ENCODE data around the gene PRRG2. TPM values are rescaled to one million over a fixed set of nuclear protein-coding genes. Genes with fewer than 3 reads are reported as not detected.

The PRRG2 gene
- total RNA-seq, 5 donors from 2014 or later (not counting 1 experiment from before 2014, with no cell fraction given): 0.37 to 1.7 (median 1.2) TPM

DNA sequence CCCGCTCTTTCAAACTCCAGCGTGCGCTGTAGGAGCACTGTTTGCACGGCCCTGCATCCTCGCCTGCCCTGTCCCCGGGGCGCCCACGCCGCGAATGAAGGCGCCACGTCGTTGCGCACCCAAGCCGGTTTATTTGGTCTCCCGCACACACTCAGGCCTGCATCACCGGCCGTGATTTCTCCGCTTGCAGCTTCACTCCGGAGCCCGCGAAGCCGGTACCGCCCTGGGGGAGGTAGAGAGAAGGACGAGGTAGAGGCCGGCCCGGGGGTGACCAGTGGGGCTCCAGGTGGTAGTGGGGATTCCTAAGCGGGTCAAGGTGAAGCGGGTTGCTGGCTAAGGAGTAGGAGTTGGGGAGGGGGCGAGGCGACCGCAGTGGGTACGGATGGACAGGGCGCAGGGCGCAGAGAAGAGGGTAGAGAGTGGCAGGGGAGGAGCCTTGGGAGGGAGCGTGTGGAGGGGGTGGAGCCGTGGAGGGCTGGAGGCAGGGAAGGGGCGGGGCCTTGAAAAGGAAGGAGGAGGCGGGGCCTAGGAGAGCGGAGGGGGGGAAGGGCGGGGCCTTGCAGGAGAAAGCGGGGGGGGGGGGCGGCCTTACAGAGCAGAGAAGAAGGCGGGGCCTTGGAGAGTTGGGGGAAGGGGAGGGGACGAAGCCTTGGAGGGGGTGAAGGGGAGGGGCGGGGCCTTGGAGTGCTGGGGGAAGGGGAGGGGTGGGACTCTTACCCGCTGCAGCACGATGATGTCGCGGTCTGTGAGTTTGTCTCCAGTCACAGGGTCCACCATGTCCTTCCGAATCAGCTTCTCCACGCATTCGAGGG, 25.3 kb upstream of the PRRG2 start:
- Mint-ChIP-seq H3K9me3 (no peaks in the 10 kb centered on the region), H3K4me1 (peaks cover 79 to 82% (median 80%) of the 10 kb centered on the region in 3 donors), H3K36me3 (peaks cover 33% of the 10 kb centered on the region), H3K27me3 (no peaks in the 10 kb centered on the region), H3K4me3 (peak overlapping the region; percentile 50 to 79 (median 51)), H3K27ac (peak overlapping the region; percentile 97 to 98)
- DNase-seq (peak in 34 of 35 experiments; percentile 51 to 91 (median 82)), ATAC-seq (replicated peaks in 1 of 4) (peak; percentile 45 to 72 (median 62))
- ChIA-PET CTCF (no interaction called here), POLR2A (no interaction called here)
- WGBS (ENCODE audit: insufficient coverage): 75% methylated on average over 27 of the region's 53 CpGs
- H3K4me3 ChIP-seq (ENCODE audit: control insufficient read depth in 1 of 2, extremely low read depth in 1 of 2, low read length in 1 of 2): peak overlapping the region; percentile 52 to 65
- no peaks in the 10 kb centered on the region for H3K9me3 ChIP-seq
- peak overlapping the region; percentile 79 for H3K27ac ChIP-seq (ENCODE audit: low read length)
- no peaks in the 10 kb centered on the region for H3K27me3 ChIP-seq (replicated peaks in 1 of 2; ENCODE audit: control insufficient read depth in 2 of 2, extremely low read depth in 1 of 2, insufficient read depth in 2 of 2, low read length in 1 of 2)
- H3K36me3 ChIP-seq (ENCODE audit: control insufficient read depth in 2 of 2, extremely low read depth in 1 of 2, insufficient read depth in 1 of 2, low read length in 1 of 2): peaks cover 0 to 45% of the 10 kb centered on the region in 2 donors
- peaks cover 52 to 98% of the 10 kb centered on the region in 2 experiments for H3K4me1 ChIP-seq (ENCODE audit: control insufficient read depth in 1 of 2, extremely low read depth in 1 of 2, insufficient read depth in 2 of 2, low read length in 2 of 2)

DNA sequence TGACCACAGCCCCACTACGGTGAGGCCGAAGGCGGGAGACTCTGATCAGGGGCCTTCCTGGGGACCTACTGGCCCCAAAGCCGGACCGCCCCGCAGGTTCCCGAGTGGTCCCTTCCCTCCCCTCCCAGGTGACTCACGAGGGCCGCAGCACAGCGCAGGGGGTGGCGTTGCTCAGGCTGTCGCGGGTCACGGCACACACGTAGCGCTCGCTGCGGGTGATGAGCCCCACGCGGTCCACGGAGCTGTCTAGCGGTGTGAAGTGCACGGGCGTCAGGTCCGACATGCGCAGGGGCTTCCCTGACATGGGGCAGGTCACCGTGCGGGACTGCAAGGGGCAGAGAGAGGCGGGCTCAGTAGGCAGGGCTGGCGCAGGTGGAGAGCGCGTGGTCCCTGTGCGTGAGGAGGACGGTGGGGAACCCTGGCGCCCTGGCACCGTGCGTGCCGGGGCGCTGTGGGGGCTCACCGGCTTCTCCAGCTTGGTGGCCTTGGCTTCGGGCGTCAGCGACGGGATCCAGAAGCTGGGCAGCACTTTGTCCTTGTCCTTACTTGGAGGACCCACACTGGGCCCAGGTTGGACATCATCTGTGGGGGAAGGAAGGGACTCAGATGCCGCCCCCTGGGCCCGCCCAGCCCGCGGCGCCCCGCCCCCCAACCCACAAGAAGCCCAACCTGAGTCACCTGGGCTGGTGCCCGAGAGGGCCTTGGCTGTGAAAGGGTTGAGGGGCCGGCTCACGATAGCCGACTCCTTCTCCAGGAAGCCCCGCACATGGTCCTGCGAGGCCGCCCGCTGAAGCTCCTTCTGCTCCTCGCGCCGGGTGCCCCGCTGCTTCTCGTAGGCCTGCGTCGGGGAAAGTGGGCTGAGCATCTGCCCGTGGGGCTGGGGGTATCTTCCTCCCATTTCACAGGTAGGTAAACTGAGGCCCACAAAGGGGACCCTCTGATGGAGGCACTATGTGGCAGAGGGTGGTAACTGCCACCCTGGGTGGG, 24.4 kb upstream of the PRRG2 start:
- WGBS (ENCODE audit: insufficient coverage): 87% methylated on average over 47 of the region's 66 CpGs
- Mint-ChIP-seq H3K27me3 (no peaks in the 10 kb centered on the region), H3K4me3 (peak overlapping the region; percentile 75 to 96 (median 86)), H3K27ac (peak overlapping the region; percentile 94 to 99), H3K4me1 (peaks cover 83 to 86% (median 83%) of the 10 kb centered on the region in 3 donors), H3K36me3 (peaks cover 33% of the 10 kb centered on the region), H3K9me3 (no peaks in the 10 kb centered on the region)
- DNase-seq (peak in 8 of 35 experiments; percentile 21 to 54 (median 33)), ATAC-seq (replicated peaks in 1 of 4) (peak in 3 of 4 experiments; percentile 5 to 15 (median 8))
- H3K4me3 ChIP-seq (ENCODE audit: control insufficient read depth in 1 of 2, extremely low read depth in 1 of 2, low read length in 1 of 2): peak overlapping the region; percentile 65 to 81
- H3K27me3 ChIP-seq (replicated peaks in 1 of 2; ENCODE audit: control insufficient read depth in 2 of 2, extremely low read depth in 1 of 2, insufficient read depth in 2 of 2, low read length in 1 of 2): no peaks in the 10 kb centered on the region
- ChIA-PET CTCF (interaction anchor here (0.6 to 2.1 kb wide), 2 partner anchors 14 to 54 kb away, joined by 3 to 10 read pairs; no protein-coding TSS in a partner anchor), POLR2A (interaction anchor here in 1 of 2 donors (0.6 kb wide), 1 partner anchor 679 kb away, joined by 3 read pairs; no protein-coding TSS in a partner anchor)
- H3K4me1 ChIP-seq (ENCODE audit: control insufficient read depth in 1 of 2, extremely low read depth in 1 of 2, insufficient read depth in 2 of 2, low read length in 2 of 2): peaks cover 55 to 98% of the 10 kb centered on the region in 2 experiments
- peak overlapping the region; percentile 79 for H3K27ac ChIP-seq (ENCODE audit: low read length)
- peaks cover 0 to 45% of the 10 kb centered on the region in 2 donors for H3K36me3 ChIP-seq (ENCODE audit: control insufficient read depth in 2 of 2, extremely low read depth in 1 of 2, insufficient read depth in 1 of 2, low read length in 1 of 2)
- H3K9me3 ChIP-seq: no peaks in the 10 kb centered on the region

DNA sequence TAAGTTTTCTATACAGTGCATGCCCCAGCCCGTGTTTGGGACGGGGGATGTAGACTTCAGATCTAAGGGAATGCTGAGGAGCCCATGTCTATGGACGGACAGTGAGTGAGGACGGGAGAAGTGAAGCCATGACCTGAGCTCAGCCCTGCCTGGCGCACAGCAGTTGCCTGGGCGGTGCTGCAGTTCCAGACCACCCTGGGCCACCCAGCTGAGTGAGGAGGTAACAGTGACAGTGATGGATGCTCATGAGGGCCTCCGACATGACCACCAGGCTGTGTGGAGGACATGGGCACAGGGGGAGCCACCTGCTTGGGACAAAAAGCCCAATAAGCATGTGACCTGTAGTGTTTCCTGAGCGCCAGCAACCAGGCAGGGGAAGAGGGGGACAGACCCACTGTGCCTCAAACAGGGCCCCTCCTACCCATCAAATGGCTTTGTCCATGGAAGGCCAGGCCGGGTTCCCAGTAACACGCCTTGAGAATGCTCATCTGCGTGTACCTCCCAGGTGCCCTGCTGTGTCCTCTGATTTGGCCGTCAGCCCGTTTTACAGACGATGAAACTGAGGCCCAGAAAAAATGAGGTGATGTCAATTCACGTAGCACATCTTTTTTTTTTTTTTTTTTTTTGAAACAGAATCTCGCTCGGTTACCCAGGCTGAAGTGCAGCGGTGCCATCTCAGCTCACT, 23.3 kb upstream of the PRRG2 start:
- DNase-seq: peak in 1 of 35 experiments; percentile 35
- Histone ChIP-seq H3K36me3 (ENCODE audit: control insufficient read depth in 2 of 2, extremely low read depth in 1 of 2, insufficient read depth in 1 of 2, low read length in 1 of 2) (peaks cover 0 to 45% of the 10 kb centered on the region in 2 donors), H3K27me3 (replicated peaks in 1 of 2; ENCODE audit: control insufficient read depth in 2 of 2, extremely low read depth in 1 of 2, insufficient read depth in 2 of 2, low read length in 1 of 2) (no peaks in the 10 kb centered on the region), H3K9me3 (no peaks in the 10 kb centered on the region), H3K4me1 (ENCODE audit: control insufficient read depth in 1 of 2, extremely low read depth in 1 of 2, insufficient read depth in 2 of 2, low read length in 2 of 2) (peaks cover 56 to 97% of the 10 kb centered on the region in 2 experiments), H3K27ac (ENCODE audit: low read length) (peak overlapping the region; percentile 79), H3K4me3 (ENCODE audit: control insufficient read depth in 1 of 2, extremely low read depth in 1 of 2, low read length in 1 of 2) (peak overlapping the region; percentile 65 to 81)
- POLR2A ChIA-PET: interaction anchor here in 1 of 2 donors (0.5 to 0.7 kb wide), 2 partner anchors 13 to 46 kb away, joined by 4 to 5 read pairs; no protein-coding TSS in a partner anchor
- Mint-ChIP-seq H3K9me3 (no peaks in the 10 kb centered on the region), H3K36me3 (peaks cover 30% of the 10 kb centered on the region), H3K4me1 (peaks cover 78 to 89% (median 85%) of the 10 kb centered on the region in 3 donors), H3K27me3 (no peaks in the 10 kb centered on the region), H3K4me3 (peak overlapping the region; percentile 75 to 96 (median 86)), H3K27ac (peak overlapping the region; percentile 94 to 99)
- CTCF ChIA-PET: interaction anchor here (0.6 to 3.5 kb wide), 3 partner anchors 11 to 55 kb away, joined by 3 to 14 read pairs (median 10); no protein-coding TSS in a partner anchor
- no peak for ATAC-seq (replicated peaks in 1 of 4)
- WGBS (ENCODE audit: insufficient coverage): 68% methylated on average over 9 of the region's 18 CpGs

DNA sequence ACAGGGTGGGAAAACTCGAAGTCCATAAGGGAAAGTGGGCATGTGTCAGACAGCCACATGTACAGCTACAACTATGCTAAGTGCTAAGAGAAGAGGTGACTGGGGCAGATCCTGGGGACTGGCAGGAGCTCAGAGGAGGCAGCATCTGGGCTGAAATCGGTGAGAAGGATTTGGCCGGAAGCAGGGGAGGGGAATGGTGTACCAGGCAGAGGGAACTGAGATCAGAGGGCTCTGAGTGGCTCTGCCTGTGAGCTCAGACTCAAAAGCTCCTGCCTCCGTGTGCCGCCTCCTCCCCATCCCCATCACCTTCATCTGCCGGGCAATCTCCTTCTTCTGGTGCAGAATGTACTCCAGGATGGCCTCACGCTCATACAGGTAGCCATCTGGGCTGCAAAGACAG, 22.5 kb upstream of the PRRG2 start:
- peak in 11 of 35 experiments; percentile 31 to 59 (median 42) for DNase-seq
- CTCF ChIA-PET: interaction anchor here (0.6 to 3.5 kb wide), 8 partner anchors 10 to 311 kb away, joined by 3 to 14 read pairs (median 5); no protein-coding TSS in a partner anchor
- Mint-ChIP-seq H3K27ac (peak overlapping the region; percentile 94 to 99), H3K9me3 (no peaks in the 10 kb centered on the region), H3K4me3 (peak overlapping the region; percentile 86 to 96 (median 86)), H3K4me1 (peaks cover 78 to 90% (median 84%) of the 10 kb centered on the region in 3 donors), H3K36me3 (peaks cover 30% of the 10 kb centered on the region), H3K27me3 (no peaks in the 10 kb centered on the region)
- WGBS (ENCODE audit: insufficient coverage): 27% methylated on average over 2 of the region's 7 CpGs
- POLR2A ChIA-PET: interaction anchor here (0.5 to 1.1 kb wide), 4 partner anchors 10 to 312 kb away, joined by 3 to 11 read pairs (median 3); no protein-coding TSS in a partner anchor
- ATAC-seq (replicated peaks in 1 of 4): peak in 3 of 4 experiments; percentile 10 to 33 (median 18)
- Histone ChIP-seq H3K4me3 (ENCODE audit: control insufficient read depth in 1 of 2, extremely low read depth in 1 of 2, low read length in 1 of 2) (peak overlapping the region; percentile 65 to 81), H3K36me3 (ENCODE audit: control insufficient read depth in 2 of 2, extremely low read depth in 1 of 2, insufficient read depth in 1 of 2, low read length in 1 of 2) (peaks cover 0 to 45% of the 10 kb centered on the region in 2 donors), H3K4me1 (ENCODE audit: control insufficient read depth in 1 of 2, extremely low read depth in 1 of 2, insufficient read depth in 2 of 2, low read length in 2 of 2) (peaks cover 56 to 97% of the 10 kb centered on the region in 2 experiments), H3K27me3 (replicated peaks in 1 of 2; ENCODE audit: control insufficient read depth in 2 of 2, extremely low read depth in 1 of 2, insufficient read depth in 2 of 2, low read length in 1 of 2) (no peaks in the 10 kb centered on the region), H3K9me3 (no peaks in the 10 kb centered on the region), H3K27ac (ENCODE audit: low read length) (peak overlapping the region; percentile 79)

DNA sequence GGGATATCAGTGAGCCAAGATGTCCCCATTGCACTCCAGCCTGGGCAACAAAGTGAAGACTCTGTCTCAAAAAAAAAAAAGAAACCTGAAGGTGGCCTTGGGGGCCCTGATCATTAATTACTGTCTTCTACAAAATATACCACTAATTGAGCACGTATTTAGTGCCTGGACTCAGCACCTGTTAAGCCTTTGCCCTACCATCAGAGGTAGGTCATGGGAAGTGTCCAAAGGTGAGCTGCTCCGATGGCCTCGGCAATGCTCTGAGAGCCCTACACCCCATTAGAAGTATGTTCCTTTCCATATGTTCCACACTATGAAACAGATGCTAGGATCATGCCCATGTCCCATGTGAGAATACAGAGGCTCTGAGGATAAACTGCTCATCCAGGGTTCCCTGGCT, 21.7 kb upstream of the PRRG2 start:
- no peak for ATAC-seq (replicated peaks in 1 of 4)
- Histone ChIP-seq H3K9me3 (no peaks in the 10 kb centered on the region), H3K27ac (ENCODE audit: low read length) (peak overlapping the region; percentile 79), H3K4me1 (ENCODE audit: control insufficient read depth in 1 of 2, extremely low read depth in 1 of 2, insufficient read depth in 2 of 2, low read length in 2 of 2) (peaks cover 57 to 97% of the 10 kb centered on the region in 2 experiments), H3K4me3 (ENCODE audit: control insufficient read depth in 1 of 2, extremely low read depth in 1 of 2, low read length in 1 of 2) (peak overlapping the region; percentile 65 to 81), H3K27me3 (replicated peaks in 1 of 2; ENCODE audit: control insufficient read depth in 2 of 2, extremely low read depth in 1 of 2, insufficient read depth in 2 of 2, low read length in 1 of 2) (no peaks in the 10 kb centered on the region), H3K36me3 (ENCODE audit: control insufficient read depth in 2 of 2, extremely low read depth in 1 of 2, insufficient read depth in 1 of 2, low read length in 1 of 2) (peaks cover 0 to 45% of the 10 kb centered on the region in 2 donors)
- Mint-ChIP-seq H3K27ac (peak overlapping the region; percentile 94 to 99), H3K4me1 (peaks cover 78 to 89% (median 83%) of the 10 kb centered on the region in 3 donors), H3K4me3 (peak overlapping the region; percentile 86 to 96 (median 86)), H3K27me3 (no peaks in the 10 kb centered on the region), H3K36me3 (peaks cover 34% of the 10 kb centered on the region), H3K9me3 (no peaks in the 10 kb centered on the region)
- POLR2A ChIA-PET: interaction anchor here in 1 of 2 donors (1.1 kb wide), 1 partner anchor 10 kb away, joined by 3 read pairs; no protein-coding TSS in a partner anchor
- no peak for DNase-seq
- WGBS (ENCODE audit: insufficient coverage): 48% methylated on average over 2 of the region's 3 CpGs
- CTCF ChIA-PET: interaction anchor here (0.6 to 3.5 kb wide), 6 partner anchors 10 to 258 kb away, joined by 3 to 14 read pairs (median 4); no protein-coding TSS in a partner anchor
